Heart right ventricle (tissue), 16 donors: ENCODE data around the gene KLK11. TPM values are rescaled to one million over a fixed set of nuclear protein-coding genes. Genes with fewer than 3 reads are reported as not detected.

ENCODE experiments used
- ATAC-seq, 8 donors: fragments of 200-7000 bp; cut with Tn5 transposase; one replicate each; pipeline ENCODE4 v1.9.1; 2020; ENCODE audit warnings: mild to moderate bottlenecking in 8 of 8, moderate library complexity in 8 of 8, moderate number of reproducible peaks in 1 of 8
- DNase-seq, 2 donors: peaks; one replicate each; pipeline ENCODE4 v3.0.0-alpha.2; 2020
- H3K27ac ChIP-seq, 10 donors: fragments of 200-600 bp; sonication (generic) in 2 of 10; one replicate each; pipeline versions ENCODE4 v1.5.0 to v1.8.0; 2020 to 2022; ENCODE audit warnings: mild to moderate bottlenecking in 3 of 10
- H3K27me3 ChIP-seq, 7 donors: fragments of 200-600 bp; one replicate each; pipeline ENCODE4 v1.8.0; 2021 to 2022; ENCODE audit warnings: mild to moderate bottlenecking in 2 of 7
- H3K36me3 ChIP-seq, 9 donors: fragments of 200-600 bp; sonication (generic) in 1 of 9; one replicate each; pipeline versions ENCODE4 v1.5.0 to v1.8.0; 2020 to 2022; ENCODE audit warnings: mild to moderate bottlenecking in 2 of 9
- H3K4me1 ChIP-seq, 9 donors: fragments of 200-600 bp; sonication (generic) in 1 of 9; one replicate each; pipeline versions ENCODE4 v1.5.0 to v1.8.0; 2020 to 2022; ENCODE audit warnings: mild to moderate bottlenecking in 4 of 9
- H3K4me3 ChIP-seq, 10 donors: fragments of 200-600 bp; sonication (generic) in 2 of 10; one replicate each; pipeline versions ENCODE4 v1.5.0 to v1.8.0; 2020 to 2022; ENCODE audit warnings: mild to moderate bottlenecking in 7 of 10, moderate library complexity in 2 of 10
- H3K9me3 ChIP-seq, 11 donors: fragments of 200-600 bp in 10 of 11; sonication (generic) in 2 of 11; one replicate each; pipeline versions ENCODE4 v1.5.0 to v1.8.0; 2013 to 2022; ENCODE audit warnings: mild to moderate bottlenecking in 2 of 11, control low read depth in 1 of 11, moderate library complexity in 1 of 11
- WGBS, 2 donors: extraction: QIAGEN DNeasy Blood & Tissue Kit; methylation state at CpG; one replicate each; pipeline ENCODE4 v1.1.7; 2013; ENCODE audit warnings: inconsistent platforms in 1 of 2; 5-methylcytosine and 5-hydroxymethylcytosine counted together
- intact Hi-C, 10 donors: fragments of 100-400 bp; cut with DNase I; formaldehyde crosslinking; loops; one replicate each; pipeline versions ENCODE4 v1.11.1 to v1.14.2; 2022
- polyA plus RNA-seq, 2 donors: library from polyadenylated mRNA; stranded (reverse); fragments of 200-250 nt; gene quantifications; one replicate each; pipeline ENCODE4 v1.2.3, GENCODE V29; 2013
- total RNA-seq, 10 donors: library from RNA; stranded (reverse); fragmentation: NEBNext Ultra II Directional in 3 of 10; extraction: Animal tissue kit (Norgen Biotek cat#: 25700) in 3 of 10; gene quantifications; one replicate each; pipeline versions ENCODE4 v1.2.1 to v1.2.4, GENCODE V29; 2021 to 2023
- TF ChIP-seq, protein P1 (sequence below), 9 donors: fragments of 200-600 bp; sonication (generic) in 2 of 9; IDR thresholded peaks; one replicate each; pipeline versions ENCODE4 v1.5.0 to v1.8.0; 2021 to 2022; ENCODE audit warnings: antibody characterized with exemption in 9 of 9, mild to moderate bottlenecking in 5 of 9, moderate library complexity in 1 of 9
- donor health status: Arrhythmogenic right ventricular cardiomyopathy.
- donor health status: ischemic (EF 13 %, LVEDD 7.1; RV severe dilation, severe dysfunction).
- donor health status: healthy with polysubstance abuse.
- donor health status: DM: no; HTN: yes; CAD: no.
- donor health status: DM: no; HTN: no; CAD: no.
- donor health status: ischemic (EF 25% LVEDD 6.9; RV normal size, moderate dysfunction).
- donor health status: ischemic (EF 25% LVEDD 5.7; RV mildly dilated, moderate dysfunction).
- donor health status: healthy.
- donor health status: DM: yes; HTN: yes; CAD: no.
- donor health status: Ischemic cardiomyopathy.
- donor health status: ischemic (EF 35%, LVEDD 5.7; RV mildly dilated, moderate dysfunction).
- donor health status: nonischemic (EF 11% LVEDD 7.7; RV severe dilation, severe dysfunction).
- donor health status: DM: yes; HTN: yes; CAD: no.
- donor health status: PGD.
- donor health status: ischemic (EF 29% LVEDD 5.4; RV normal size, mild dysfunction).
- donor health status: nonischemic (EF 23%, LVEDD 6.1; RV moderate dilation, normal function).

Gene KLK11
- total and polyA plus RNA-seq, 12 donors = 0.27 to 0.59 (median 0.43) TPM; not detected in 6

DNA sequence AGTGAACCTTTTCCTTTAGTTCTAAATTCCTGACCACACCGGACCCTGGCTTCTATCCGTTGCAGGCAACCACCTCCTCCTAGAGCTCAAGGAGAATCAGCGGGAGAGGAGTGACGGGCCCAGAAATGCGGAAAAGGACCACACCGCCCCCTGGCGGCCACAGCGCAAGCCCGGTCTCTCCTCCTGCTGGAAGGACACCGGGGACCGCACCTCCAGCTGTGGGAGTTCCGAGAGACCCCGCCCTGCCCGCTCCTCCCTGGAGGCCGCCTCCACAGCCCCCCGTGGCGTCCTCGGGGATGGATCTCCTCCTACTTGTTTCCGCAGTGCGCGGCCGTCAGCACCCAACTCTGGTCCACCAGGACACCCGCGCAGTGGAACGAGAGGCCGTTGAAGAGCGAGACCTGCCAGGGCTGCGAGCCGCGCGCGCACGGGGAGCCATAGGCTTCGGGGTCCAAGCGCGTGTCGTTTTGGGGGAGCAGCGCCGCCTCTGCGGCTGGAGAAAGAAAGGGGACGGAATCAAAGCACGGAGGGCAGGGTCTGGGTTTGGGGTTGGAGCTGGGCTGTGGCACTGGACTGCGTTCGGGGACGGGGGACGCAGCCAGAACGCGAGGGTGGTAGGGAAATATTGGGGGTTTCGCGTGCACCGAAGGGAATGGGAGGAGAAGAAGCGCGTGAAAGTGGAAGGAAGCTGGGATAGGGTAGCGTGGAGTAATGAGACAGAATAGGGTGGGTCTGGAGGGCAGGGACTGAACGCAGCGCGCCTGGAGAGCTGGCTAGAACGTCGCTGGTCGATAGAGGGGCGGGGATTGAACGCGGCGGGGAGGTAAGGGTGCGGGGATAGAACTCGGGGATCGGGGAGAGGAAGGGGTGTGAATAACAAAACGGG is 9.4 kb downstream of the KLK11 start:
- intact Hi-C loops = loop anchor here in 3 of 10 donors (5.0 to 10.0 kb wide), 2 partner anchors 82 to 155 kb away; no protein-coding TSS in a partner anchor
- Histone ChIP-seq H3K27ac (no peak overlapping the region), H3K9me3 (no peaks in the 10 kb centered on the region), H3K27me3 (peaks cover 23 to 83% (median 76%) of the 10 kb centered on the region in 7 donors), H3K4me1 (peaks cover 0 to 37% (median 28%) of the 10 kb centered on the region in 9 donors), H3K36me3 (no peaks in the 10 kb centered on the region), H3K4me3 (peak overlapping the region in 9 of 10 donors; percentile 10 to 51 (median 29))
- WGBS, 2 donors = 2% methylated on average over 68 of the region's 68 CpGs
- TF ChIP-seq, protein P1, sequence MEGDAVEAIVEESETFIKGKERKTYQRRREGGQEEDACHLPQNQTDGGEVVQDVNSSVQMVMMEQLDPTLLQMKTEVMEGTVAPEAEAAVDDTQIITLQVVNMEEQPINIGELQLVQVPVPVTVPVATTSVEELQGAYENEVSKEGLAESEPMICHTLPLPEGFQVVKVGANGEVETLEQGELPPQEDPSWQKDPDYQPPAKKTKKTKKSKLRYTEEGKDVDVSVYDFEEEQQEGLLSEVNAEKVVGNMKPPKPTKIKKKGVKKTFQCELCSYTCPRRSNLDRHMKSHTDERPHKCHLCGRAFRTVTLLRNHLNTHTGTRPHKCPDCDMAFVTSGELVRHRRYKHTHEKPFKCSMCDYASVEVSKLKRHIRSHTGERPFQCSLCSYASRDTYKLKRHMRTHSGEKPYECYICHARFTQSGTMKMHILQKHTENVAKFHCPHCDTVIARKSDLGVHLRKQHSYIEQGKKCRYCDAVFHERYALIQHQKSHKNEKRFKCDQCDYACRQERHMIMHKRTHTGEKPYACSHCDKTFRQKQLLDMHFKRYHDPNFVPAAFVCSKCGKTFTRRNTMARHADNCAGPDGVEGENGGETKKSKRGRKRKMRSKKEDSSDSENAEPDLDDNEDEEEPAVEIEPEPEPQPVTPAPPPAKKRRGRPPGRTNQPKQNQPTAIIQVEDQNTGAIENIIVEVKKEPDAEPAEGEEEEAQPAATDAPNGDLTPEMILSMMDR (IDR thresholded peaks at IDR 0.05) = peak in 8 of 9 donors; percentile 51 to 84 (median 70)
- ATAC-seq (peak in 7 of 8 donors; percentile 20 to 73 (median 51)), DNase-seq (peak; percentile 23 to 68)

DNA sequence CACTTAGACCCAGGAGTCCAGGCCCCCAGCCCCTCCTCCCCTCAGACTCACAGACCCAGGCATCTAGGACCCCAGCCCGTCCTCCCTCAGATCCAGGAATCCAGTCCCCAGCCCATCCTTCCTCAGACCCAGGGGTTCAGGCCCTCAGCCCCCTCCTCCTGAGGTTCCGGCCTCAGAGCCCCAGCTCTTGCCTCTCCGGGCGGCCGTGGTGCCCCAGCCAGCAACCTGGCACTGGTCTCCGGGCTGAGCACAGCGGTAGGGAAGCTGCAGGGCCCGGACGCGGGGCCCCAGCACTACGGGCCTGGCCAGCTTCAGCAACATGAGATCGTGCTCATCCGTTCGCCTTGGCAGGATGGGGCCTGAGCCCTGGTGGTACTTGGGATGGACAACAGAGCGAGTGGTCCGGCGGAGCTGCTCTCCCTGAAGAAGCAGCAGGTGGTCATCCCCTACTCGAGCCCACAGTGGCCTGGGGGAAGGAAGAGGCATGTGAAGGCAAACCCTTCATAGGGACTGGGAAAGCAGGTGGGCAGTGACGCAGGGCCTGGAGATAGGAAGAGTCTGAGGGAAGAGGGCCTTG is 10.6 kb downstream of the KLK11 start:
- 84 to 89% methylated on average over 19 of the region's 19 CpGs for WGBS, 2 donors
- DNase-seq (no peak), ATAC-seq (no peak)
- intact Hi-C loops = loop anchor here in 3 of 10 donors (5.0 to 10.0 kb wide), 2 partner anchors 81 to 157 kb away; no protein-coding TSS in a partner anchor
- H3K4me3 ChIP-seq = no peak overlapping the region
- TF ChIP-seq, protein P1 (IDR thresholded peaks at IDR 0.05) = no peak
- peaks cover 0 to 33% (median 28%) of the 10 kb centered on the region in 9 donors for H3K4me1 ChIP-seq
- H3K36me3 ChIP-seq = no peaks in the 10 kb centered on the region
- H3K27me3 ChIP-seq = peaks cover 23 to 95% (median 88%) of the 10 kb centered on the region in 7 donors
- H3K27ac ChIP-seq = no peak overlapping the region
- H3K9me3 ChIP-seq = no peaks in the 10 kb centered on the region

DNA sequence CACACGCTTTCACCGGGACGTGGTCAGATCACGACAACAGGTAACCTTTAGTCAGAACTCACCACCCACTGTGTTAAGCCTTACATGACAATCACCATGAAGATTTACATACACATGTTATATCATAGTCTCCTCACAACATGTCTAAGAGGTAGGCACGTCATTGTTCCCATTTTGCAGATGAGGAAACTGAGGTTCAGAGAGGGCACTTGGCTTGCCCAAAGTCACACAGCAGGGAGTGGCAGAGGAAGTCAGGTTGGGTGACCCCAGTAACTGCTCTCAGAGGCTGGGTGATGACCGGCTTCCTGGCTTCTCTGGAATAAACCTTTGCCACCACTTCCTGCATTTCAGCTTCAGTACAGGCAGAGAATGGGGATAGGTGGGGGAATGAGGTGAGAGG is 12.2 kb downstream of the KLK11 start:
- no peak overlapping the region for H3K4me3 ChIP-seq
- intact Hi-C loops = loop anchor here in 1 of 10 donors (10.0 kb wide), 1 partner anchor 79 kb away; no protein-coding TSS in a partner anchor
- 88 to 90% methylated on average over 6 of the region's 6 CpGs for WGBS, 2 donors
- H3K9me3 ChIP-seq = no peaks in the 10 kb centered on the region
- peaks cover 20 to 98% (median 94%) of the 10 kb centered on the region in 7 donors for H3K27me3 ChIP-seq
- H3K27ac ChIP-seq = no peak overlapping the region
- no peak for ATAC-seq
- no peak for DNase-seq
- H3K36me3 ChIP-seq = no peaks in the 10 kb centered on the region
- H3K4me1 ChIP-seq = peaks cover 0 to 25% (median 16%) of the 10 kb centered on the region in 9 donors
- TF ChIP-seq, protein P1 (IDR thresholded peaks at IDR 0.05) = no peak

DNA sequence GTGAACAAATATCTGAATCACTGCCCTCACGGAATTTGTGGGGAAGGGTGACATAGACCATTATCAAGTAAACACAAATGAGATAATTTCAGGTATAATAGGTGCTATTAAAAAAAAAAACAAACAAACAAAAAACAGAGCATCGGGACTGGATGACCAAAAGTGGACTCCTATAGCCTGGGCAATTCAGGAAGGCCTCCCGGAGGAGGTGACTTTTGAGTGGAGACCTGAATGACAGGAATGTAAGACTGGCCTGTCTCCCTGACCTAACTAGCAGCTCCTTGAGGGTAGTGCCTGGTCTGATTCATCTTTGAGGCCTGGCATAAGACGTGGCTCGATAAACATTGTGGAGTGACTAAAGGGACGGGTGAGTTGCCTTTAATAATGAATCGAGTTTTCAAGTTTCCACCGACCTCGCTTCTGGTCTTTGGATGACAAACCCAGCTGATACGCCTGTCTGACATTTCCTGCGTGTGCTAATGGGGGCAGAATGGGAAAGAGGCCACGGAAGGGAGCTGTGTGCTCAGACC is 13.7 kb downstream of the KLK11 start:
- peaks cover 8 to 96% (median 86%) of the 10 kb centered on the region in 7 donors for H3K27me3 ChIP-seq
- H3K36me3 ChIP-seq = no peaks in the 10 kb centered on the region
- TF ChIP-seq, protein P1 (IDR thresholded peaks at IDR 0.05) = no peak
- no peaks in the 10 kb centered on the region for H3K9me3 ChIP-seq
- H3K4me1 ChIP-seq = peaks cover 0 to 11% (median 6%) of the 10 kb centered on the region in 9 donors
- whole genome bisulfite sequencing, 2 donors = 52 to 64% methylated on average over 12 of the region's 12 CpGs
- H3K4me3 ChIP-seq = no peak overlapping the region
- no peak for ATAC-seq
- no peak overlapping the region for H3K27ac ChIP-seq
- intact Hi-C loops = loop anchor here in 1 of 10 donors (10.0 kb wide), 1 partner anchor 78 kb away; no protein-coding TSS in a partner anchor
- DNase-seq = no peak
